Right forelimb (tissue), 1 donor: ENCODE results near the gene CDK12.
A peak's percentile ranks its signal among the peaks of the same experiment; 100 is the strongest.

ENCODE experiments used
- DNase-seq: peaks from one replicate; pipeline ENCODE4 v3.0.0-alpha.2; 2018

Gene CDK12

DNA sequence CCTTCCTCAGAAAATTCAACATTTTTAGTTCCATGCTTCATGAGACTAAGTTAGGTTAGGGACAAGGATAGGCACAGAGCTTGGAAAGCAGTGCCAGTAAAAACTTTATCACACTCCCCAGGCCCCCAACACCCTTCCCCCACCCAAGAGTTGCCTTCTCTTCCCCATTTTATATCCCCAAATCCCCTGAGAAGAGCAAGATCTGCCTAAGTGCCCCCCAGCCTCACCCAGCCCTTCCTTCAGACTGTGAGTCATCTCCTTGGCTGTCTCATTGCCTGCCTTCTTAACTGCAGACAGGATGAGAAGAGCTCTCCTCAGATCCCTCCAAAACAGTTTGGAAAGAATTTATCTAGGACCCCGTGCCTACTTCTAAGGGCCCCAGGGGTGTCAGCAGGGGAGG is 90.6 kb downstream of the CDK12 start:
- DNase-seq = no peak

DNA sequence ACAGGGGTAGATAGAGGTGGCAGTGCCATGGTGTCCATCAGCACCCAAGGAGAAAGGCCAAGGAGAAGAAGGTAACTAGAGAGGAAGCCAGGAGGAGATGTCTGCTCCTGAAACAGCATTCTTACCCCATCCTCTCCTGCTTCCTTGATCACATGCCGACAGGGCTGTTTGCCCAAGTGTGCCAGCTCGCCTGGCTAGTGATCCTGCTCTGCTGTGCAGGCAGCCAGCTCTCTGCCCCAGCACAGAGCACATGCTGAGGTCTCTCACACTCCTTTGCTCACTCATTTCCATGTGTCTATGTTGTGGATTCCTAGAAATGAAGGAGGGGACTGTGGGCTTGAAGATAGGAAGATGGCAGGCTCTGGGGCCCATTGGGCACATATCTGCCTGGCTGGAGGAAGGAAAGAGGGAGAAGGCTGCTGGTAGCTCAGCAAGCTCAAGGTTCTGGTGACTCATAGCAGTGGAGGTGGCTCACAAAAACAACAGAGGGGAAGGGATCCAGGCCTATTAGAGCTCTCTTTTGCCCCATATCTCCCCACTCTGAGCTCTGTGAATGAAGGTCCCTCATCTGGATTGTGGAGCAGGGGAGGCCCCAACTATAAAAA is 92.2 kb downstream of the CDK12 start:
- DNase-seq = no peak

DNA sequence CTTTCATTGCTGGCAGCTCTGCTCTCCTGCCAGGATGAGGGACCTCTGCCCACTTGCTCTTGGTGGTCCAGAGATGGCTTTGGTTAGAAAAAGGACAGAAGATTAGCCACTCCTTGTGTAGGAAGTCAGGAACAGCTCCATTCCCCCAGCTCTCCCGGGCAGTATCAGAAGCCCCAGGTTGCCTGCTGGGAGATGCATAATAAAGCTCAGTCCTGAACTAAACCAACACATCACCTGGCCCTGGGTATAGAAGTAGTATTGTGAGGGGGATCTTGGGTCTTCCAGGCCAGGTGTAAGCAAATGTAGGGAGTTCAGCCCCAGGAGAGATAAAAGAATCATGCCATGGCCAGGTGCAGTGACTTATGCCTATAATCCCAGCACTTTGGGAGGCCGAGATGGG is 94.1 kb downstream of the CDK12 start:
- DNase-seq = no peak

DNA sequence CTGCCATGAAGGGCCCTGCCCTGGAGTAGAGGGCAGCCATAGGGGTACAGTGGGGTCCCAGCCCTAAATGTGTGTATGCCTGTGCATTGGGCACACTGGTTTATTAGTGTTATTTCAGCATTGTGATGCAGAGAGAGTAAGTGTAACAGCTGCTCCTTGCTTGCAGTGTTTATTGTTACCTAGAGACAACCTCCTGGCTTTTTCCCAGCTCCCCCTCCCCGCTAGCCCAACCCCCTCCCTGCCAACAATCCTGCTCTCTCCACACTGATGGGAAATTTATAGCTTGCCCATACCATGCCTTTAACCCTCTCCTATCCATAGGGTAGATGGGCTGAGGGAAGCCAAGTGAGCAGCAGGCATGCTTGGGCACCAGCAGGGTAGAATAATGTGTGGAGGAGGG is 95.1 kb downstream of the CDK12 start:
- no peak for DNase-seq

DNA sequence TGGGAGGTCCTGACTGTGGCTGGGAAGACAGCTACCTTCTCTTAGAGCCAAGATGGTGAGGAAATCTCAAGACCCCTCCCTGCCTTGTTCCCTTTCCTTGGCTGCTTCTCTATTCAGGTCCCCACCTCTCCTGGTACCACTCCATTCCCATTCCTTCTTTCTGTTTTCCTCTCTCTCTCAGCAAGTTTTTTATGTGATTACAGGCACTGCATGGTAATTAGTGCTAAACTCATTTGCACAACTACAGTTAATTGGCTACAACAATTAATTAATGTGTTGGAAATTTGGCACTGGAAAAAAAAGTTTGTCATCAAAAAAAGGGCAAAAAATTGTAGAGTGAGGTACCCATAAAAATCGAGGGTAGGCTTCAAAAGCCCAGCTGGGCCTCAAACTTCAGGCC is 101.1 kb downstream of the CDK12 start:
- DNase-seq = no peak

DNA sequence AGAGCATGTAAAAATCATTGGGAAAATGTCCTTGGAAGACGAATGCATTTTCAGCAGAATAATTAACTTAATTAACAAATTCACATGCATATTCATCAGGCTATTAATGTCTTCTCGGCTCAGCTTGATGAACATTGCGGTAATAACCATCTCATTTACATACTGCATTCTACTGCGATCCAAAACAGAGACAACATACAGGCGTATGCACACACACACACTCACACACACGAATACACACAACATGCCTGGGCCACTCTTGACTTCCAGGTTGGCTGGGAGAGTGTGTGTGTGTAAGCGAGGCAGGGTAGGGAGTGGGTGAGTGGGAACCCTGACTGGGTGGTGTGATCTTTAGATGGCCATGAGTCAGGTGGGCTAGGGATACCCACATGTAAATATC is 101.7 kb downstream of the CDK12 start:
- DNase-seq = no peak

DNA sequence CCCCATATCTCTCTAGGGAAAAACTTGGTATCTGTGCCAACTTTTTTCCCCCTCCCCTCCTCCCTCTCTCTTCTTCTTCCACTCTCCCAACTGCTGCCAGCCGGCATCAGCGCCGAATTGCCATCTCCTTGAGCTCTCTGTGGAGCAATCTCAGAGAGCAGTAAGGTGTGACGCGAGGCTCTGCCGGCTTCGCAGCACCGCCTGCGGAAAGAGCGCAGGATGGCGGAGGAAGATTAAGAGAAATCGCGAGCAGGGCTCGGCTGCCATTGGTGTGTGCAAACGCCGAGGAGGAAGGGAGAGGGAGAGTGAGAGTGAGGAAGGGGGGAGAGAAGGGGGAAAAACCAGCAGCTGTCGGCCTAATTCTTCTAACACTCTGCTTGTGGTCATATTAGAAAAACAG is 102.2 kb downstream of the CDK12 start:
- DNase-seq = peak; percentile 53

DNA sequence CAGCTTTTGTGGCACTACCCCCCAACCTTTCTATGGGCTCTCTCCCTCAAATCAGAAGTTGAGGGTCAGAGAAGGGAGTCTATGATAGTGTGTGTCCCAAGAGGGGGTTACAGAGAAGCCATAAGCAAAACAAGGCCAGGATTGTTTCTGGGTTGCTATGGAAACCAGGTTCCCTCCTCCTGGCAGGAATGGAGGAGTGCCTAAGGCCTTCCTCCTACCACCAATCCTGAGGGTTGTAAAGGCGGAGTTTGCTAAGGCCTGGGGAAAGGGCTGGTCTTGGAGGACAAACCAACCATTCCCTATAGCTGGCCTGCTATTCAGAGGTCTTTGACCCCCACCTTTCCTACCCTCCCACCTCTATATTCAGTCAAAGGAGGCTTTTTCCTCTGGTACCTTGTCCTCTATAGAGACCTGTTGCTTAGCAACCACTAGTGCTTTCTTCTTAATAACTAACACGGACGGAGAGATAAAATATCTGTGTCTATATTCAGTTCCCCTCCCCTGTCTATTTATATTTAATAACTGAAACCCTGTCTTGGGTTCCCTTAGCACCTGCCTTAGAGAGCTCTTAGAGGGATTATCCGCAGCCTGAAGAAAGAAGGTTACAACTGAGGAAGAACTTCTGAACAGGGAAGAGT is 103.0 kb downstream of the CDK12 start:
- DNase-seq = no peak

DNA sequence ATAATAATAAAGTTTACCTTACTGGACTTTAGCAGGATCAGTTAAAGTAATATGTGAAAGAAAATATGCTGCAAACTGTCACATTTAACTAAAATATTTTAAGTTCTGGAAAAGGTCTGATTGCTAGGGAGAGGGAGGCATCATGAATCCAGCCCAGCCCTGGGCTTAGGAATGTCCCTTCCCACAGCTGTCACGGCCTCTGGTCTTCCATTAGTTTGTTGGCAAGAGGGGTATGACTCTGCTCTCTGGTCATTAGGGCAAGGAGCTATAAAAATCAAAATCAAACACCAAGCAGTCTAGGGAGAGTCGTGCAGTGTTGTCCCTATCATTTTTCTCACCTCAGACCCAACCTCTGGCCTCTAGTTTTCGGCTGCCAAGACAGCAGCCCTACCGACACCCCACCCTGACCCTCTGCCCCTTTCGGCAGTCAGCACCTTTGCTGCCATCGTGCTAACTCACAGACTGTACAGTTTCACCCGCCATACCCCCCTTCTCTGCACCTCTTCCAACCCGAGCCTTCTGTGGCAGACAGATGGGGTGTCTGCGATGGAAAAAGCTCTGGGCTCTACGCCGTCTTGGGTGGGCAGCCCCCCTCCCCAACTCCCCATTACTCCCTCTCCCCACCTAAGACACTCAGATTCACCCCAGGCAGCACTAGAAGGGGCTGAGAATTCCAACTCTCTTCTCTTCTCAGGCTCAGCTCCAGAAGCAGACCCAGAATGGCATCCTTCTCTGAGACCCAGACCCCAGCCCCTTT is 105.0 kb downstream of the CDK12 start:
- DNase-seq = no peak

DNA sequence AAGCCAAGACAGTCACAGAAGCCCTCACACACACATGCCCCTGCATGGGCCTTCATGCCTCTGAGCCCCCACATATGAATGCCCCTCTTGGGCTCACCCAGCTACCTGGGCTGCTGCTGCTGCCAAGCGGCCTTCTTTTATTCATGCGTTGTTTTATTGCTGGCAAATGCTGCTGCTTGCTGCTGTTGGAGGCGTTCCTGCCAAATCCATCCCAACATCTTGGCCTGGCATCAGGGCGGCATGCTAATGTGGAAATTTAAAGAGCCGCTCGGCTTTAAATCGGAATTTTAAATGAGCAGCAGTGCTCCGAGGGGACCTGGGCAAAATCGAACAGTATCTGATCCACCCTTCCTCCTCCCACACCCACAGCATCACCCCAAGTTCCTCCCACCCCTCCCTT is 107.4 kb downstream of the CDK12 start:
- no peak for DNase-seq

DNA sequence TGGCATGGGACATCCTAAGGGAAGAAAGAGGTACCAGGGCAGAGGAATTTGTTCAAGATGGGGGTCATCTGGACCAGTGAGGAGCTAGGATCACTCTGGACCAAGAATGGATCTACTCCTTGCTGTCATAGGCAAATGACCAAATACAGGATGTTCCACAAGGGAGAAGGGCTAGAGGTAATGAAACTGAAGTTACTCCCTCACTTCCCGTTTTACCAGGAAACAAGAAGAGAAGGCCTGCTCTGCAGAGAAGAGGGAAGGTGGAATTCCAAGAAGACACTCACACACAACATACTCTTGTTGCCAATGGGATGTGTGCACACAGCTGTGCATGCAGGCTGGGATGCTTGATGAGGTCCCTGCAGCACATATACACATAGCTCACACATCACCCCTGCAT is 107.8 kb downstream of the CDK12 start:
- DNase-seq = no peak

DNA sequence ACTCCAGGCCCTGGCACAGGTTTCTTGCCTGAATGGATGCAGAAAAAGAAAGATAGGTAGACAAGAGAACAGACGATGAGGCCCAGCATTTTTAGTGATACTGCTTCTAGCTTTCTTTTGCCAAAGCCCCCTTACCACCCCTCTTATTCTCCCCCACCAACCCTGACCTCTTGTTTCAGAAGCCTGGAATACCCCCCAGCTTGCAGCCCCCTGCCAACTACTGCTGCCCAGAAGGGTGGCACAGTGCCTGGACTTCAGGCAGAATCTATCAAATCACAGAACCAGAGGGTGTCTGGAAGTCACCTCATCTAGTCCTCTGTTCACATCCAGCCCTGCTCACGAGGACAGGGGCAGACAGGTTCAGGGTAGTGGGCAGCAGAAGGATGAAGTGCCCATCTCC is 110.8 kb downstream of the CDK12 start:
- DNase-seq = no peak

DNA sequence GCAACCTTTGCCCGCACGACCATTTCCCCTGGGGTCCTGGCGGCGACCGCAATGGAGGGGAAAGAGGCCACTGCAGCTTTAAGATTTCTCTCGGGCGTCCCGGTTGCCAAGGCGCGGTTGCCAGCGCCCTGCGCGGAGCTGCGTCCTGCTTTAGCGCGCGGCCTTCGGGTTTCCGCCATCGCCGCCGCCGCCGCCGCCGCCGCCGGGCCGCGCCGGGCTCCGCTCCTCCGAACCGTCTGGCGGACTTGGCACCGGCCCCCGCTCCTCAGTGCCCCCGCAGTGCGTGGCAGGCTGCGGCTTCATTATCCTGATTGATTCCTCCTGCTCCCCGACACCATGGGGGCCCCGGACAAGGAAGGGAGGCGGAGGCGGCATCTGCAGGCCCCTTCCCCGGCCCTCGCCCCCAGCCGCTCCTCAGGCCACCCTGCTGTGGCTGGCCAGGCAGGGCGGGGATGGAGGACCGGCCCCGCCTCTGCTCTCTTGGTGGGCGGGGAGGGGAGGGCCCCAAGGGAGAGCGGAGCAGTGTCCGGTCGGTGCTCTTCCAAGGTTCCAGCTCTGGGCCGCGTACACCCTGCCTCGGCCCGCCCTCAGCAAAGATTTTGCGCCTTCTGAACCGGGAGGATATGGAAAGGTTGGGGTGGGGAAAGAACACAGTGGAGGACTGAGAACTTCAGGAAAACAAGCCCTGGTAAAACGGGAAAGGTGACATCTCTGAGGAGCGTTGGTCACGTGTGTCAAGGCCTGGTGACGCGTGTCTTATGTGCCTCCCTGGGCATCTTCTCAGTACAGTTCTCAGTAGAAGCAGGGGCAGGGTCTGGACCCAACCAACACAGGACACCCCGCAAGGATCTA is 112.4 kb downstream of the CDK12 start:
- peak; percentile 82 for DNase-seq

DNA sequence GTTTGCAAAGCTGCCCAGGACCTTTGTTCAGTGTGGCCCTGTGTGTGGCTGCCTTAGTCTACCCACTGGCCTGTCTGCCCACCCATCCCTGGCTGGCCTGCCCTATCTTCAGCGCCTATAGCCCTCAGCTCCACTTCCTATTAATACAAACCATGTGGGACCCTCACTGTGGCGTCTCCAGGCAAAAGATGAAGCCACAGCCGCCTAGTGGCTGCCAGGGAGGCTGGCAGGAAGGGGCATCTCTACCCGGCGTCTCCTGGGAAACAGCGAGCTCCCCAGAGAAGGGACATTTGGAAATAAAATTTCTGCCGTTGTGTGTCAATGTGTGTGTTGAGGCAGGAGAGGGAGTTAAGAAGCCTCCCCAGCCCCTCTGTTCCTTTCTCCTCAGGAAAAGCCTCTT is 114.9 kb downstream of the CDK12 start:
- no peak for DNase-seq

DNA sequence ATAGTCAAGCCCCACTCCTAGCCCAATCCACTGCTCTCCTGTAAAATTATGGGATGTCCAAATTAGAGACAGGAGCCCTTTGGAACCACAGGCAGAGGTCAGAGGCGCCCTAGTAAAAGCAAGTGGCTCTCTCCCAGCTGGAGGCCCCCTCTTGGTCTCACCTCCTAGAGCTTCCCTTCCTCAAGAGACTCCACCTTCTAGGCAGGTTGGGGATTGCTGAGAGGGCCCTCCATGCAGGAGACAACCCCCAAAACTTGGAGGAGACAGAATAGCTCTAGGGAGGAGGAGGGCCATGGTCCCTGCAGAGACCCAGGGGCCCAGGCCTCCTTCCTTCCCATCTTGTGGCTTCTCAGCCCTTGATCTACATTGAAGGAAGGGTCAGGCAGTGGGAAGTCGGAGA is 117.0 kb downstream of the CDK12 start:
- no peak for DNase-seq

DNA sequence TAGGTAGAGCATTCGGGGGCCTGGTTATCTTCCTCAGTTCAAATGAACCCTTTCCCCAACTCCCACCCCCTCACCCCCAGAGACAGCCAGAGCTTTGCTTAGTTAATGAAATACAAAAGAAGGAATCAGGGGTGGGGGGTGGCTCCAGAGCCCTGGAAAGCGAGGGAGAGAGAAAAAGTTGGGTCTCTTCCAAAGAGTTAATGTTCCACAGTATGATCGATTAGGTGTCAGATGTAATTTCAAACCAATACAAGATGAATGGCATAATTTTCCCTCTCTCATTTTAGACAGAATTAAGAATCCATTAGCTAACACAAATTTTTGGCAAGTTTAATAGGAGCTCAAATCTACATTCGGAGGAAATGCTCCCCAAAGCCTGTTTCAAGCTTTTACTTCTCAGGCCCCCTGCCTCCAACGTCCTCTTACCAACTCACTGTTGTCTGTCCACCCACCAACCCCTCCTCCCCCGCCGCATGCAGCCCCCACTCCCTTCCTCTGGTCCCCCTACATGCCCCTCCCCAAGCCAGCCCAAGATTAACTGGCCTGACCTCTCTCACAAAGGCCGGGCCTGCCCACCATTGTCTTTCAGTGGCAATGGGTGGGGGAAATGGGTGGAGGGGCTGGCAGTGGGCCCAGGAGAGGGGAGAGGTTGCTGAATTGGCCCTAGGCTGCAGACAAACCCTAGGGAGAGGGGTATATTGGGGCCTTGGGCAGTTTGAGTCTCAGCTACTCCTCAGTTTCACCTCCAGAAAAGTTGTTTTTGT is 118.2 kb downstream of the CDK12 start:
- no peak for DNase-seq

DNA sequence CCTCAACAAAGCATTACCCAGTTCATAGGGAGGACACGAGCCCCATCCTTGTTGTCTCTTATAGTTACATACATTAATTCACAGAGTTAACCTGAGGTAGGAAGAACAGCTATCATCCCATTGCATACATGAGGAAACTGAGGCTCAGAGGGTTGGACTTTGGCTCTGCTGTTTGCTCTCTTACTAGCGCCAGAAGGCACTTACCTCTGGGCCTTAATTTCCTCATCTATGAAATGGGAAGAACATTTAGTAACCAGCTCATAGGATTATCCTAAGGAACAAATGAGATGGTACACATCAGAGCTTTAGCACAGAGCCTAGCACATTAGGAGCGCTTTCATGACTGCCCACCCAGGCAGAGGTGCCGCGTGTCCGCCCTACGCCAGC is 118.8 kb downstream of the CDK12 start:
- DNase-seq = no peak

DNA sequence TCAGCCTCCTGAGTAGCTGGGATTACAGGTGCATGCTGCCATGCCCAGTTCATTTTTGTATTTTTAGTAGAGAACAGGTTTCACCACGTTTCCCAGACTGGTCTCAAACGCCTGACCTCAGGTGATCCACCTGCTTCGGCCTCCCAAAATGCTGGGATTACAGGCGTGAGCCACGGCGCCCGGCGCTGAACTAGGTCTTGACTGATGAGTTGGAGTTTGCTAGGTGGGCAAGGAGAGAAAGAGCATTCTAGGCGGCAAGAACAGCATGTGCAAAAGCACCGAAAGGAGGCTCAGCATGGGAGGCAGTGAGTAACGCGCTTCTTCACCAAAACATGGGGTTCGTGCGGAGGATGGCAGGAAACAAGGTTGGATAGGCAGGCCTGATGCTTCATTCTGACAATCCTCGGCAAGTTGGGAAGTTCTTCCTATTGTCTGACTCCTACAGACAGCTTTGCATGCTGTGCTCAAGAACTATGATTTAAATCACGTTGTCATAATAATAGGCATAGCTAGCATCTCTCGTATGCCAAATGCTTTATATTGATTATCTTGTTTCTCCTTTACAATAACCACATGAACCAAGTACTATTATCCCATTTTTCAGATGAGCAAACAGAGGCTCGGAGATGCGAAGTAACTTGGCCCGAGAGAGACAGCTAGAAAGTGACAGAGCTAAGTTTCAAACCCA is 119.9 kb downstream of the CDK12 start:
- no peak for DNase-seq

DNA sequence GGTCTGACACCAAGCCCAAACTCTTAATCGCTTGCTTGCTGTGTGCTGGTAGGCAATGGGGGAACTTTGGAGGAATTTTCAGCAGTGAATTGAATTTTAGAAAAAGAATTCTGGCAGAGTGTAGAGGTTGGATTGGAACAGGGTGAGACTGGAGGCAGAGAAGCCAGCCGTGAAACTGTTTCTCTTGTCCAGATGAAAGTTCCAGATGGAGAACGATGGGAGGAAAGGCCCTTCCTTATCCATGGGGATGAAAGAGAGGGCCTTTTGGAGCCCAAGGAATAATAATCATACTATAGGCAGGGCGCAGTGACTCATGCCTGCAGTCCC is 120.4 kb downstream of the CDK12 start:
- DNase-seq = no peak

DNA sequence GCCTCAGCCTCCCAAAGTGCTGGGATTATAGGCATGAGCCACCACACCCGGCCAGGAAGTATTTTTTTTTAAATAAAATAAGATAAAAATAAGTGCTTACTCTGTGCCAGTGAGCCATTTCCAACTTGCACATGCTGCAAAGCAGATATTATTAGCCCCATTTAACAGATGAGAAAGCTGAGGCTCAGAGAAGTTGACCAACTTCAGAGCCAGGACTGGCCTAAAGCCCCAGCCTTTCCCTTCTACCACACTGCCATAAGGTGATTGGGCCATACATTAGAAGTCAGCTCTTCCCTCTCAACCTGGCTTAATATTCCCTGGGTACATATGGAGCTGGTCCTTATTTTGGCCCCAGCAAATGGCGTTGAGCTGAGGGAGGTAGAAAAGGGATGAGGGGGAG is 121.4 kb downstream of the CDK12 start:
- no peak for DNase-seq
